Lower leg skin (tissue), 4 donors: Measurements from ENCODE around the gene ELF5. TPM values are rescaled to one million over a fixed set of nuclear protein-coding genes. Genes with fewer than 3 reads are reported as not detected.

ENCODE experiments used
- DNase-seq, 2 donors: peaks; one replicate each; pipeline ENCODE4 v3.0.0-alpha.2; 2019; ENCODE audit warnings: low spot score in 2 of 2
- H3K4me3 ChIP-seq: fragments of 200-600 bp; sonication (generic); 2 replicates; pipeline ENCODE4 v1.5.1; 2017; ENCODE audit warnings: mild to moderate bottlenecking, low read depth; ENCODE audit not compliant: poor library complexity, severe bottlenecking
- POLR2A ChIP-seq, 2 donors: fragments of 450-650 bp; IDR thresholded peaks; one replicate each; pipeline ENCODE4 v1.6.1; 2016 to 2017; ENCODE audit warnings: antibody characterized with exemption in 2 of 2, mild to moderate bottlenecking in 1 of 2, moderate library complexity in 1 of 2
- WGBS, 2 donors: methylation state at CpG; one replicate each; pipeline ENCODE4 v1.1.5; 2018; 5-methylcytosine and 5-hydroxymethylcytosine counted together
- intact Hi-C: fragments of 100-400 bp; cut with DNase I; formaldehyde crosslinking; loops from one replicate; pipeline ENCODE4 v1.15.0; 2023; ENCODE audit warnings: low total_unique reads
- total RNA-seq, 4 donors: library from RNA; depleted of rRNA; stranded (reverse); fragments of >200 nt; gene quantifications; one replicate each; pipeline ENCODE4 v1.1.0, GENCODE V29; 2016
- TF ChIP-seq, protein P1 (sequence below), 3 donors: fragments of 450-650 bp; IDR thresholded peaks; one replicate each; pipeline ENCODE4 v1.5.1; 2016; ENCODE audit warnings: antibody characterized with exemption in 3 of 3, mild to moderate bottlenecking in 3 of 3, moderate library complexity in 2 of 3

The ELF5 gene
- total RNA-seq, 4 donors from 2014 or later = 1.9 to 13.5 (median 9.9) TPM

DNA sequence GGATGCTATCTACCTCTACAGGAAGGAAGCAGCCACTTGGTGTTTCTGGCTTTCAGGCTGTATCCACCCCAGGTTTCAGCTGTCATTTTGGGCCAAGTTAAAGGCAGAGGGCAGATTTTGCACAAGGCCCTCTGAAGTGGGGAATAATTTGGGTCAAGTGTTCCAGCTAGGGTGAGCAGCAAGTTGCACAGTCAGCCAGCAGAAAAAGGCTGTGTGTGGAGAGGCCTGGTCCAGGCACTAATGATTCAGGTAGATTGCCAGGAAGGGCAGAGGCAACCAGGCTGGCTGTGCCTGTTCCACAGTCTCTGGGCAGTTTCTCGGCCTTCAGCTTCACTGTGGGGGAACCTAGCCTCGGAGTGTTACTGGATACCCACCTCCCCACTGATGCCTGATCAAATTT is 8.6 kb upstream of the ELF5 start:
- WGBS, 2 donors = 88 to 90% methylated on average over 2 of the region's 2 CpGs
- DNase-seq = no peak
- no peak for TF ChIP-seq POLR2A (IDR thresholded peaks at IDR 0.05)
- intact Hi-C loops = no loop called here
- no peak overlapping the region for H3K4me3 ChIP-seq

GRCh38 chr11:34521265-34521664 is 7.7 kb upstream of the ELF5 start:
- intact Hi-C loops = no loop called here
- no peak overlapping the region for H3K4me3 ChIP-seq
- no peak for TF ChIP-seq POLR2A (IDR thresholded peaks at IDR 0.05)
- TF ChIP-seq, protein P1, sequence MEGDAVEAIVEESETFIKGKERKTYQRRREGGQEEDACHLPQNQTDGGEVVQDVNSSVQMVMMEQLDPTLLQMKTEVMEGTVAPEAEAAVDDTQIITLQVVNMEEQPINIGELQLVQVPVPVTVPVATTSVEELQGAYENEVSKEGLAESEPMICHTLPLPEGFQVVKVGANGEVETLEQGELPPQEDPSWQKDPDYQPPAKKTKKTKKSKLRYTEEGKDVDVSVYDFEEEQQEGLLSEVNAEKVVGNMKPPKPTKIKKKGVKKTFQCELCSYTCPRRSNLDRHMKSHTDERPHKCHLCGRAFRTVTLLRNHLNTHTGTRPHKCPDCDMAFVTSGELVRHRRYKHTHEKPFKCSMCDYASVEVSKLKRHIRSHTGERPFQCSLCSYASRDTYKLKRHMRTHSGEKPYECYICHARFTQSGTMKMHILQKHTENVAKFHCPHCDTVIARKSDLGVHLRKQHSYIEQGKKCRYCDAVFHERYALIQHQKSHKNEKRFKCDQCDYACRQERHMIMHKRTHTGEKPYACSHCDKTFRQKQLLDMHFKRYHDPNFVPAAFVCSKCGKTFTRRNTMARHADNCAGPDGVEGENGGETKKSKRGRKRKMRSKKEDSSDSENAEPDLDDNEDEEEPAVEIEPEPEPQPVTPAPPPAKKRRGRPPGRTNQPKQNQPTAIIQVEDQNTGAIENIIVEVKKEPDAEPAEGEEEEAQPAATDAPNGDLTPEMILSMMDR (IDR thresholded peaks at IDR 0.05) = no peak
- DNase-seq = no peak

- H3K4me3 ChIP-seq = no peak overlapping the region
- TF ChIP-seq, protein P1 (IDR thresholded peaks at IDR 0.05) = no peak
- no peak for TF ChIP-seq POLR2A (IDR thresholded peaks at IDR 0.05)
- intact Hi-C loops = no loop called here
- WGBS, 2 donors = 84 to 91% methylated on average over 2 of the region's 2 CpGs
- DNase-seq = no peak
Observed at GRCh38 chr11:34519595-34520235, 6.1 kb upstream of the ELF5 start.

- intact Hi-C loops = no loop called here
- DNase-seq = no peak
- 88 to 89% methylated on average over 6 of the region's 6 CpGs for WGBS, 2 donors
- TF ChIP-seq, protein P1 (IDR thresholded peaks at IDR 0.05) = no peak
- no peak for TF ChIP-seq POLR2A (IDR thresholded peaks at IDR 0.05)
- no peak overlapping the region for H3K4me3 ChIP-seq
Observed at GRCh38 chr11:34516247-34517040, 2.9 kb upstream of the ELF5 start.

DNA sequence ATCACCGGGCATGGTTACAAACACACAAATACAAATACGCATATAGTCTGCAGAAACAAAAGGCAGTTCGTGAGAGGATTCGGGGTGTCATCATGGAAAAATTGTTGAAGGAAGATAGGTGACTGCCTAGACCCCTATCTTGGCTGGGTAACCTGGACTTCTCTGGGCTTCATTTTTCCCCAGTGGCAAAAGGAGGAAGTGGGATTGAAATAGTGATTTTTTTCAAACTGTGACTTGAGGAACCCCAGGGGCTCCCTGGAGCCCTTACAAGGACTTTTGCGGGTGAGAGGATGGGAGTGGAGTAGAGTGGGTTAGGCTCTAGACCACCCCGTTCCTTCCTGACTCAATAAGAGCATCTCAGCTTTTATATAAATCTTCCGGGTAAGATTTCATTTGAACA is 1.0 kb upstream of the ELF5 start:
- intact Hi-C loops = no loop called here
- 84 to 85% methylated on average over 7 of the region's 7 CpGs for WGBS, 2 donors
- TF ChIP-seq, protein P1 (IDR thresholded peaks at IDR 0.05) = no peak
- no peak for TF ChIP-seq POLR2A (IDR thresholded peaks at IDR 0.05)
- H3K4me3 ChIP-seq = no peak overlapping the region
- no peak for DNase-seq

DNA sequence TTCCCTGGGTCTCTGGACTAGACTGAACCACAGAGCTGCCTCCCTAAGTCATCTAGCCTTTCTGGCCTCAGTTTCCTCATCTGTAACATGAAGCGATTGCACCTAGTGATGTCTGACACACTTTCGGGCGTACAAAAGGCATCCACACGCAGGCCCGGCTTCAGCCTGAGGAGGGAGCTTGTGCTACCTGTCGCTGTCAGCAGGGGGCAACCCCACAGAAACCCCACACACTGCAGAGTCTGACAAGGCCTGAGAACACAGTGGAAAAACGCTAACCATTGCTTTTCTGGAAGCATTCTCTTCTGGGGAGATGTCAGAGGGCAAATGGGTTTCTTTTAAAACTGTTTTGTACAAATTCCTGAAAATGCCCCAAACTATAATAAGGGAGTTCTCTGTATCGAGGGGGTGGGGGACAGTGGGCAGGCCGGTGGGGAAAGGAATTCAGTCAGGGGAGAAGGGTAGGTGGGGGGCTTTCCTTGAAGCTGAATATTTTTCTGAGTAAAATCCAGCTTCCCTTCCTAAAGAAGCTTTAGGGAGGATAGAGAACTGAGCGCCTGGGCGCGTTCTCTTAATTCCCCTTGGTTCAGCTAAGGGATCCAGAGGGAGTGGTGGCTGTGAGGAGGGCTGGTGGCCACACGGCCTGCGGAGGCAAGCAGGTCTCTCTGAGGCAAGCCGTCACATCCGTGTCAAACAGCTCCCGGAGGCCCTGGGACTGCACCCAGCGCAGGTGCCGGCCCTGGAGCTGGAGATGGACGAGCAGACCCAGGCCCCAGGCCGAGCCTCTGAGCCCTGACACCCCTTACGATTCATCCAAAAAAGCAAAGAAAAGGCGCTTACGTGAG is 533 bp downstream of the ELF5 start:
- intact Hi-C loops = no loop called here
- TF ChIP-seq, protein P1 (IDR thresholded peaks at IDR 0.05) = peak in 1 of 3 donors; percentile 53
- TF ChIP-seq POLR2A (IDR thresholded peaks at IDR 0.05) = no peak
- 75% methylated on average over 24 of the region's 24 CpGs for WGBS, 2 donors
- DNase-seq = no peak
- H3K4me3 ChIP-seq = no peak overlapping the region
